ENCODE results near the gene SH2B3.

SH2B3 gene

DNA sequence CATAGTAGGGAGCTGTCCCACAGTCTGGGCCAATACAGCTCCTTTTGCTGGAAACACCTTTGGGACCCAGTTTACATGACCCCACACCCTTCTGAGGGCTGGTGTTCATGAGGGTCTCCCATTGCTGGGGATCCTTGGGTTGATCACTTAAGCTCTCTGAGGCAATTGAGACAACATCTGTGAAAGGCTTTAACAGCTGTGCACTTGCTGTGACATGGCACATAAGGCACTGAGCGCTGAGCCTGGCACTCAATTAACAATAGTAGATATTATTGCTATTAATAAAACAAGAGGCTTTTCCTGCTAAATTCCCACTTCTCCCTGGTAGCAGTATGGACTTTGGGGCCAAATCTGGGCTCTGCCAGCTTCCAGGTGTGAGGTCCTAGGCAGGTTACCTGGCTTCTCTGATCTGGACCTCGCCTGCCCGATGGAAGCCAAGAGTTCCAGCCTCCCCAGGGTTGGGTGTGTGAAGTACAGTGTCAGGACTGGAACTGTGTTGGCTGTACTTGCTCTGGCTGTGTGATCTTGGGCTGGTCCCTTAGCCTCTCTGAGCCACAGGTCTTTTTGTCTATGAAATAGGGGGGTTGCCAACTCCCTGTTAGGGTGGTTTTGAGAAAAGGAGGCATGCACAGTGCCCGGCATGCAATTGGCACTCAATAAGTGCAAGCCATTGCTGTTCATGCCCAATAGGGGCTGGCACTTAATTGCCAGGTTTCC, 3.1 kb downstream of the SH2B3 start:
- DNase-seq (ENCODE audit: low read depth in 2 of 2) = no peak

DNA sequence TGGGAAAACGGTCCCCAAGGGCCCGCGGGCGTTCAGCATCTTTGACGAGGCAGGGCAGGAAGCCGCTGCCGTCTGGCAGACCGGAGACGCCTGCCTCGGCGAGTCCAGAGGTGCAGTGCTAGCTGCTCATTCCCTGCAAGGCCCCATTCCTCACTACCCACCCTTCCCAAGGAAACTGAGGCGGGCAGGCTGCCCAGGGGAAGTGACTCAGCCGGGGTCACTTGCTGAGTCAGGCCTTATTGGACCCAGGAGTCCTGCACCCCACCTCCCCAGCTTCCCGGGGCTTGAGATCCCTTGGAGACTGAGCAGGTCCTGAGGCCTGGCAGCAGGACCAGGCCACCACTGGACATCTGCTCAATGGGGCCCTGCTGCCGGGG, 3.7 kb downstream of the SH2B3 start:
- DNase-seq (ENCODE audit: low read depth in 2 of 2) = no peak

DNA sequence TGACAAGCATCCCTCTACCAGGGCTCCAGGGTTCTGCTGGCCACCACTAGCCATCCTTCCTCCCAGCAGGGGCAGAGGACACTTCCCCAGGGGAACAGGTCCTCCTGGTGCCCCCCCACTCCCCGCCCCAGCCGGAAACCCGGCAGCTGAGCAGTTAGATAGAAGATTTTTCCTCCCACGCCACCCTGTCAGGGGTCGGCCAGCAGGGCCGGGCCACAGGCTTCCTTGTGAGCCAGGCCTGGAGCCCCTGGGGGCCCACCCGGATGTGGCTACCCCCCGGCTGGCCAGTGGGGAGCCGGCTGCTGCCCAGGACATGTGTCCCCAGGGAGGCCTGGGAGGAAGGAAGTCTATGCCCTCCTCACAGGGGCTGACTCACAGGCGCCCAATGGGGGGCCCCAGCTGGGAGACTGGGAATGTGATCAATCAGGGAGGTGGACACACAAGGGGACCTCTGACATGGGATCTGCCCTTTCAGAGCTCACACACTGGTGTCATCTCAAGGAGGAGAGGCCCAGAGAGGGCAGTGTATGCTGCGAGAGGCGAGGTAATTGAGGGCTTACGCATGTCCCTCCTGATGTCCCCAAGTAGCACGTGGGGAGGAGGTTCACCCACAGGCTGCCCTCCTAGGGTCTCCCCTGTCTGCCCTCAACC, 4.2 kb downstream of the SH2B3 start:
- no peak for DNase-seq (ENCODE audit: low read depth in 2 of 2)

DNA sequence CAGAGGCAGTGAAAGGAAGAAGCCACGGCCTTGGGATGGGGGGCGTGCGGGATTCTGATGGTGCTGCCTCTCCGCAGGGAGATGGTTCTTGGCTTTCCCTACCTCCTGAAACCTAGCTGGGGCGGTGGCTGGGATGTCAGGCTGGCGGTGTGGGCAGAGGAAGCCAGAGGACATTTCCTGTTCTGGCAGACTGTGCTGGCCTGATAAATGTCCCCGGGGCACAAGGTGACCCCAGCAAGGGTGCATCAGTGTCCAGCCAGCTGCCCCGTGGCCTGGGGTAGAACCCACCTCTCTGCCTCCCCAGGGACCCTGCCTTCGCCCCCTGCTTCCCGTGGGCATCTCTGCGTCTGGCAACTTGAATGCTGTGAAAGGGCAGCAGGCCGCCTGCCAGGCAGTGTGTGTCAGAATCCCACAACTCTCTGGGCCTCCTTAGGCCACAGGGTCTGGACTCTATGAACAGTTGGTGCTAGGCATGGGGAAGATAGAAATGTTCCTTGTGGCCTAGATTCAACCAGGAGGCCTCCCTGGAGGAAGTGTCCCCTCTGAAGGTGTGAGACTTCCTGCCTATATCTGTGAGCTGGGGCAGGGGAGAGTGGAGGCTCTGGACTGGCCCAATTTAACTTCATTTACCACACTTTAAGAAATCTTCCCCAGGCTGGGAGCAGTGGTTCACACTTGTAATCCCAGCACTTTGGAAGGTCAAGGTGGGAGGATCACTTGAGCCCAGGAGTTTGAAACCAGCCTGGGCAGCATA, 4.9 kb downstream of the SH2B3 start:
- DNase-seq (ENCODE audit: low read depth in 2 of 2) = no peak

DNA sequence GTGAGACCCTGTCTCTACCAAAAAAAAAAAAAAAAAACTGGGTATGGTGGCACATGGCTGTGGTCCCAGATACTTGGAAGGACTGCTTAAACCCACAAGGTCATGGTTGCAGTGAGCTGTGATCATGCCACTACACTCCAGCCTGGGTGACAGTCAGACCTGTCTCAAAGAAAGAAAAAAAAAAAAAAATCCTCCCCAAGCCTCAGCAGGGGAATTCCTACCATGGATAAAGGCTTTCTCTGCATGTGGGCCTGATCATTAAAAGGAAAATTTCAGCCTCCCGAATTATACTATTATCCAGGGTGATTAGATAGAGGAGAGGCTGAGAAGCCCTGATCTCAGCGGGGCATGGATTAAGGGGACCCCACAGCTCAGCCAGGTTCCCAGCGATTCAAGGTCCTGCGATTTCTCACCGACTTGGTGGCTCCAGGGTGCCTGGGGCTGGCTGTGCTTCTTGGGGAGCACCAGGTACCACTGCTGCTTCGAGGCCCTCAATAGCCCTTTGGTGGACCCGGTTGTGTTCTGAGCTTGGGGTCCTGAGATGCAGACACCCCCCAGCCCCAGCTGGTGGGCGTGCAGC, 5.6 kb downstream of the SH2B3 start:
- DNase-seq (ENCODE audit: low read depth in 2 of 2) = no peak

DNA sequence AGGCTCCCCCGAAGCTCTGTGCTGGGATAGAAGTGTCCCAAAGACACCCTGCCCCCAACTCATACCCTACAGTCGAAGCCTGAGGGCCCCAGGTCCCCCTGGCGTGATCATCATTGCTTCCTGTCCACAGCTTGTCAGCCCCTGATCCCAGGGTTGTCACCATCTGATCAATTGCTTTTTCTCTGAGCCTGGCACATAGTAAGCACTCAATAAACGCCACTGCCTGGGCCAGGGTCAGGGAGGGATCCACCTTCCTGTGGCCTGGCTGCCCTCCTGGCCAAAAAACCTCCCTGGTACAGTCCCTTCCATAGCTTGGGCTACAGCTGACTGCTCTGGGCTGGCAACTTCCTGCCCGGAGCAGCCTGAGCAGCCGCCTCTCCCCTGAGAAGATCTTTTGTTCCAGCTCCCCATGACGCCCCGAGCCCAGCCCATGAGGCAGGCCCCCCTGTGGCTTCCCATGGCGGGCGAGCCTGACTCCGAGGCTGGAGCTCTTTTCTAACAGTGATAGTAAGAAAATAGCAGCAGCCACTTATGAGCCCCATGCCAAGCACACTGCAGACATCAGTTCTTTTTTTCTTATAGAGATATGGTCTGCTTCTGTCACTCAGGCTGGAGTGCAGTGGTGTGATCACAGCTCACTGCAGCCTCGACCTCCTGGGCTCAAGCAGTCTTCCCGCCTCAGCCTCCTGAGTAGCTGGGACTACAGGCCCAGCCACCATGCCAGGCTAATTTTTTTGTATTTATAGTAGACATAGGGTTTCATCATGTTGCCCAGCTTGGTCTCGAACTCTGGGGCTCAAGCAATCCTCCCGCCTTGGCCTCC, 6.5 kb downstream of the SH2B3 start:
- no peak for DNase-seq (ENCODE audit: low read depth in 2 of 2)

DNA sequence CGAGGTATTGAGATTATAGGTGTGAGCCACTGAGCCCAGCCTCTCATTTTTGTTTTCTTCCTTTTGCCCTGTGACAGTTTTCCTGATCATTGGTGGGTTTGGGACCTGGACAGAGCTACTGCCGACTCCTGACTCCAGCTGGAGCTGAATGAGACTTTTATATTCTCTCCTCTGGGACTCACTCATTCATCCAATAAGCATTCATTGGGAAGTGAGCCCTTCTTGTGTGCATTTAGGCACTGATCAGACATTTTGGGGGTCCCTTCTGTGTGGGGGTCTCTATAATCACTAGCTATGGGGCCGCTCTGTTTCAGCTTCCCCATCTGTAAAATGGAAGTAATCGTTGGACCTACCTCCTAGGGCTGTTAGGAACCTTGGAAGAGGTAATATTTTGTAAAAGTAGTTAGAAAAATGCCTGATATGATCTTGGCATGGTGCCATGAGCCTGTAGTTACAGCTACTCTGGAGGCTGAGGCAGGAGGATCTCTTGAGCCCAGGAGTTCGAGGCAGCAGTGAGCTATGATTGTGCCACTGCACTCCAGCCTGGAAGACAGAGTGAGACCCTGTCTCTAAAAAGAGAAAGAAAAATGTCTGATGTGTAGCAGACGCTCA, 7.2 kb downstream of the SH2B3 start:
- no peak for DNase-seq (ENCODE audit: low read depth in 2 of 2)

DNA sequence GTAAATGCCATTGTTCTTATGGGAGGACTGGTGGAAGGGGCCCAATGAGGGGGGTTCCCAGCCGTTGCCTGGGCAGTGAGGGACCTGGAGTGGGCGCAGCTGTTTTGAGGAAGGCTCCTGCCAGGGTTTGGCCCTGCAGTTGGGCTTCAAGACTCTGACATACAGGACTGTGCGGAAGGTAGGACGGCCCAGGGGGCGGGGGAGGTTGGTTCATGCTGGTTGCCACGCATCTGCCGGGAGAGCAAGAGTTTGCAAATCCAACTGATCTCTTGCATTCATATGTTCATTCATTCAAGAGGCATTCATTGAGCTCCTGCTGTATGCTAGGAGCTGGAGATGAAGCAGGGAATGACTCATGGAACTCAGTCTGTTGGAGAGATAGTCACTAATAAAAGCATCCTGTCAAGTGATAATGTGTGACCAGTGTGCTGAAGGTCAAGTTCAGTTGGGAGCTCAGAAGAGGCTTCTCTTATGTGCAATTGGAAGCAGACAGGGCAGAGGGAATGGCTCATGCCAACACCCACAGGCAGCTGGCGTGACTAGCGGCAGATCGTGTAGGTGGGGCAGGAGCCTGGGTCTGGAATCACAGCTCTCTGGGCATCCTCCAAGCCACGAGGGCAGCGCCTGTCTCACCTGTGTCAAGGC, 7.8 kb downstream of the SH2B3 start:
- DNase-seq (ENCODE audit: low read depth in 2 of 2) = no peak

- no peak for DNase-seq (ENCODE audit: low read depth in 2 of 2)
Observed at GRCh38 chr12:111414711-111415252, 9.1 kb downstream of the SH2B3 start.

DNA sequence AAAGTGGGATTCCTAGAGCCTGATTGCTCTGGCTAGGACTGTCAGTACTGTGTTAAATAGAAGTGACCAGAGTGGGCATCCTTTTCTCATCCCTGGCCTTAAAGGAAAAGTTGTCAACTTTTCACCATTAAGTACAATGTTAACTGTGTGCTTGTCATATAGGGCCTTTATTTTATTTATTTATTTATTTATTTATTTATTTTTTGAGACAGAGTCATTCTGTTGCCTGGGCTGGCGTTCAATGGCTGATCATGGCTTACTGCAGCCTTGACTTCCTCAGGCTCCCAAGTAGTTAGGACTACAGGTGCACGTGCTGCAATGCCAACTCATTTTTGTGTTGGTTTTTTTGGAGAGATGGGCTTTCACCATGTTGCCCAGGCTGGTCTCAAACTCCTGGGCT, 11.6 kb downstream of the SH2B3 start:
- no peak for DNase-seq (ENCODE audit: low read depth in 2 of 2)

DNA sequence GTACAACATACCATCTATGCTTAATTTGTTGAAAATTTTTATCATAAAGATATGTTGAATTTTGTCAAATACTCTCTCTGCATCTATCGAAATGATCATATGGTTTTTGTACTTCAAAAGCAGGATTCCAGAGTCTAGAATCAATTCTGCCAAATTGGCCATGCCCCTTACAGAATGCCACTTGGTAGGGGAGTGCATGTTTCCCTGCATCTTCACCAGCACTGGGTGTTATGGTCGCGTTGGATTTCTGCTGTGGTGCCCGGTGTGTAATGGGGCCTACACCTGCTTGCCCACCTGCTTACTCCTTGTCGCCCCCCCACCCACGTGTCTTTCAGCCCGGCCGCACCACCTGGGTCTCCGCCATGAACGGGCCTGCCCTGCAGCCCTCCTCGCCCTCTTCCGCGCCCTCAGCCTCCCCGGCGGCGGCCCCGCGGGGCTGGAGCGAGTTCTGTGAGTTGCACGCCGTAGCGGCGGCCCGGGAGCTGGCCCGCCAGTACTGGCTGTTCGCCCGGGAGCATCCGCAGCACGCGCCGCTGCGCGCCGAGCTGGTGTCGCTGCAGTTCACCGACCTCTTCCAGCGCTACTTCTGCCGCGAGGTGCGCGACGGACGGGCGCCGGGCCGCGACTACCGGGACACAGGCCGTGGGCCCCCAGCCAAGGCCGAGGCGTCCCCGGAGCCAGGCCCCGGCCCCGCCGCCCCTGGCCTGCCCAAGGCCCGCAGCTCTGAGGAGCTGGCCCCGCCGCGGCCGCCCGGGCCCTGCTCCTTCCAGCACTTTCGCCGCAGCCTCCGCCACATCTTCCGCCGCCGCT, 12.3 kb downstream of the SH2B3 start:
- no peak for DNase-seq (ENCODE audit: low read depth in 2 of 2)

DNA sequence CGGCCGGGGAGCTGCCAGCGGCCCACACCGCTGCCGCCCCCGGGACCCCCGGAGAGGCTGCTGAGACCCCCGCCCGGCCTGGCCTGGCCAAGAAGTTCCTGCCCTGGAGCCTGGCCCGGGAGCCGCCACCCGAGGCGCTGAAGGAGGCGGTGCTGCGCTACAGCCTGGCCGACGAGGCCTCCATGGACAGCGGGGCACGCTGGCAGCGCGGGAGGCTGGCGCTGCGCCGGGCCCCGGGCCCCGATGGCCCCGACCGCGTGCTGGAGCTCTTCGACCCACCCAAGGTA, 12.8 kb downstream of the SH2B3 start:
- DNase-seq (ENCODE audit: low read depth in 2 of 2) = no peak

DNA sequence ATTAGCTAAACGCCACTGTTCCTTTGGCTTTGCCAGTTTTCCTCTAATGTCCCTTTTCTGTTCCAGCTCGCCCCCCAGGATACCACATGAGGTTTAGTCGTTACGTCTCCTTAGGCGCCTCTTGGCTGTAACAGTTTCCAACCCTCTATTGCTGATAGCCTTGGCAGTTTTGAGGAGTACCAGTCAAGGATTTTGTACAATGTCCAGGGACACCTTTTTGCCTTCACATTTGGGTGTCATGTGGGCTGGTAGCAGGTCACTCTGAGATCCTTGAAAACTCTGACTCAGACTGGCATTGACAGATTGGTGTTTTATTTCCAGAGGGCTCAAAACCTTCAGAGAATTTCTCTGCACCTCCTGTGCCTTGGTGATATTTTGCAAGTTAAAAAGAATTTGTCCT, 14.1 kb downstream of the SH2B3 start:
- no peak for DNase-seq (ENCODE audit: low read depth in 2 of 2)

DNA sequence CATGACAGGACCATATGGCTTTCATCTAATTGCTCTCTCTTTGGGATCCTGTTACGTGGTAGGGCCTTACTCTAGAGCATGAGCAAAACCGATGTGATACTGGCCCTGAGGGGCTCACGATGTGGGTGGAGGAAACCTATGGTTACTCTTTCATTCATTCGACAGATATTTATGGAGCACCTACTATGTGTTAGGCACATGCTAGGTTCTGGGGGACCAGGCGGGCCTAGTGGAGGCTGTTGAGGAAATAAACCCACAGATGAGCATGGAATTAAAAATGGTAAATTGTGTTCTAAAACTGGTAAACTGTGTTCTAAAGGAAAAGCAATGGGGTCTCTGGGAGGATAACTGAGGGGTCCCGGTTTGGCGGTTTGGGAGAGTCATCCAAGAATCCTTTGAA, 14.8 kb downstream of the SH2B3 start:
- no peak for DNase-seq (ENCODE audit: low read depth in 2 of 2)

DNA sequence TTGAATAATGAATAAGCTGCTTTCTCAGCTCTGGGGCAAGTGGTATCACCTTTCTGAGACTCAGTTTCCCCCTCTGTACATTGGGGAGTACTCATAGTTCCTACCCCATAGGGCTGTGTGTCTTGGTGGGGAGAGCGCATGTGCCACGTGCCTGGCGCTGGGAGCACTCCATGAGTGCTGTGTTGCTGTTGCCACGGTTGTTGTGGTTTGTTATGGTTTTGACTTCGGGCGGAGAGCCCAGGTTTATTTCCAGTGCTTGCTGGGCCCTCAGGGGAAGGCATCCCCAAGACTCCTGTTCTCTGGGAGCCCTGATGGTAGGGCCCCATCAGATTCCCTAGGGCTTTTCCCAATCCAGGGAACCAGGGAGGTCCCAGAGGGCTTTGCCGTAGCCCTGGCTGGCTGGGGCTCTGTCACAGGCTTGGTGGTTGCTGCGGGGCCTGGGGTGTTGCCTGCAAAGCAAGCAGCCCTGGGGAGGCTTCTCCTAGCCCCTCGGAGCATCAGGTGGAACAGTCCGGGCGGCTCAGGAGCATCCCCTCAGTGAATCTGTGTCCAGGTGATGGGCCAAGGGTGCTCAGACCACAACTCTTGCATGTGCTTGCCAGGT, 18.6 kb downstream of the SH2B3 start:
- no peak for DNase-seq (ENCODE audit: low read depth in 2 of 2)

- no peak for DNase-seq (ENCODE audit: low read depth in 2 of 2)
Observed at GRCh38 chr12:111424793-111425251, 19.1 kb downstream of the SH2B3 start.

DNA sequence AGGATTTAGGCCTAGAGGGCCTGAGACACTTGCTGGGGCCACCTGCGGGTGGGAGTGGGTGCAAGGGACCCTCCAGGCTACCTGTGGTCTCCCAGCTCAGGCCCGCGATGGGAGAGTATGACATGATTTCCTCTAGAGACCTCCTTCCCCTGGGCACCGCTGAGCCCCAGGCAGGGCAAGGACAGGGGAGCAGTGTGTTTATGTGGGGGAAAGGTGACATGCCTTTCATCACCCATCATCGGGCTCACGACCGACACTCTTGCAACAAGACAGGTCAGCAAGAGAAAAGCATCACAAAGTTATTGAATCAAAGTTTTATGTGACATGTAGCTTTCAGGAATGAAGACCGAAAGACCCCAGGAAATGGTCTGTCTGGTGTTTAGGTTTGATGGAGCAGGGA, 19.9 kb downstream of the SH2B3 start:
- DNase-seq (ENCODE audit: low read depth in 2 of 2) = no peak

DNA sequence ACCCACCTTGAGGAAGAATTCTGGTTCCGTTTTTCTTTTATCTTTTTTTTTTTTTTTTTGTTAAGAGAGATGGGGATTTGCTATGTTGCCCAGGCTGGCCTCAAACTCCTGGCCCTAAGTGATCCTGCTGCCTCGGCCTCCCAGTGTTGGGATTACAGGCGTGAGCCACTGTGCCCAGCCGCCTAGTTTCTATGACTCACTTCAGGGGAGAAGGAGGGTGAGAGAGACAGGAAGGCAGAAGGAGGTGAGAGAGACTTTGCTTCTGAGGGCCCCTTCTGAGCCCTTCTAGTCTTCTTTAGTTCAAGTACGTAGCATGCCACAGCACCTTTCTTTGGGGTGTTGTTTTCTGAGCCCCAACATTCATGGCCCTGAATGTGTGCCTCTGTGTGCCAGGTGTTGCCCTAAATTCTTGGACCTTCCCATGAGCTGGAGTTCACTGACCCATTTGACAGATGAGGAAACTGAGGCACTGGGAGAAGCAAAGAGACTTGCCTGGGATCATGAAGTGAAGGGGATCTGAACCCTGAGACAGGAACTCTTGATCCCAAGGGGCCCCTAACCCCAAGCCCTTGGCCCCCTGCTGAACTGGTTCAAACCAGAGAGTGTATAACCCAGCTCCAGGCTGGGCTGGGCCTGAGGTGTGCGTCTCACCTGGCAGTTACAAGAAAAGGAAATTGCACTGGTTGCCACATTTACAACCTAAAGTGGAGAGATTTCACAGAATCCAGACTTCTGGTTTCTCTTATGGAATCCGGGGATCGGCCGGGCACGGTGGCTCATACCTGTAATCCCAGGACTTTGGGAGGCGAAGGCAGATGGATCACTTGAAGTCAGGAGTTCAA, 20.8 kb downstream of the SH2B3 start:
- DNase-seq (ENCODE audit: low read depth in 2 of 2) = no peak
